CD4-positive, alpha-beta T cell treated with Interleukin-12 subunit alpha and Interleukin-12 subunit beta, for 1 hour (primary cell): ENCODE results near the gene HINT2.

Source experiments
- DNase-seq: peaks from one replicate; pipeline ENCODE4 v3.0.0-alpha.2; 2020

The HINT2 gene

DNA sequence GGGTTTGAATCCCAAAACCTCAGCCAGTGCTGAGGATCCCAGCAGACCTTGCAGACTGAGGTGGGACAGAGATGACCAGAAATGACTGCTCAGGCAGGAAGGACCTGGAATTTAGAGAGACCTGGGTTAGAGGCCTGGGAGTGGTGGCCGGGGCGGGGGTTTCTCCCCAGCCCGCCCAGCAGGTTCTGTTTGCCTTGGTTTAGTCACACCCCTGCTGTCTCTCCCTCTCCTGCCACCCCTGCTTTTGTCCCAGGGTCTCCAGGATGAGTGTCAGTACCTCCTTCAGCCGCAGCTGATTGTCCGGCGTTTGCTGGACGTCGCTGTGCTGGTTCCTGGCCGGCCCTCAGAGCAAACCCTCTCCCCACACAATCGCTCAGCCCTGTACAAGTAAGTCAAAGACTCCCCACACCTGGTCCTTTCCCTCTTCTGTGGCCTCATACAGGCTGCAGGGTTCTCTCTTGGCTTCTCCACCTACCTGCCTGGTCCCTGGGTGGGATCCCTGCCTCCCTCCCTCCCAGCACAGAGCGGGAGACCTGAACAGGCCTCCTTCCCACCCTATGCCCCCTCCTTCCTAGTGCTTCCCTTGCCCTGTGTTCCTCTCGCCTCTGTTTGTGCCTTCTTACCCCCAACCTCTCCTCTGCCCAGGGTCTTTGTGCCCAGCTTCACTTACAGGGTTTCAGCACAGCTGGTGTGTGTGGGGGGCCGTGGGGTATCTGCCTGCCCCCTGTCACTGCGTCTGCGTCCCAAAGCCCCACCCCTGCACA is 26.2 kb upstream of the HINT2 start:
- DNase-seq, result no peak

DNA sequence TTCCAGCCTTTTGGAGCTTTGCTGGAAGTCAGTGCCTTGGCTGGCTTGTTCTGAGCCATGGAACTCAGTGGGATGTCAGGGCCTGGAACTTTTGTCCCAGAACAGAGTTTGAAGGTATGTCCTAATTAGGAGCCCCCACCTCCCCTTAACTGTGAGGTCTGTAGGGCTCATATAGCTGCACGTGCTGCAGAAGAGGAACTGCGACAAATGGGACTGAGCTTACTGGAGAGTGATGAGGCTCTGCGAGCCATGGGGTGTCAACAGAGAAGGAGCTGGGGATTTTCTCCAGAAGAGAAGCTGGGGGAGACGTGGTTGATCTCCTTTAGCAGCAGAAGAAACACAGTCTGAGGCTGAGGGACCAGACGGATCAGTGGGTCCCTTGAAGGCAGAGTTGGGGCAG is 25.1 kb upstream of the HINT2 start:
- DNase-seq, result no peak

DNA sequence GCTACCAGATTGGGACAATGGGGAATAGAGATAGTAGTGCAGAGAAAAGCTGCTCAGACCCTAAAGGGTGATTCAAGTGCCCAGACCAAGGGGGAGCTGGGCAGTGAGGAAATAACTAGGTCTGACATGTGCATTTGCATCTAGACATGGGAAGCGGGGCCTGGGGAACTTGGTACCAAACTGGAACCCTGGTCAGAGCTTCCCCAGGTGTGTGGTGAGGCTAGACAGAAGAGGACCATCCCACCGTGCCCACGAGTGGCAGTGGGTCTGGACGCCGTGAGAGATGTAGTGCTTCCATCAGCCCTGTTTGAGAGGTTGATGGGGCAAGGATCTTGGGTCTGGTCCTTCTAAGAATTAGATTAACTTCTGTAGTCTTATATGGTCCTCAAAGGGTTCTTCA is 21.8 kb upstream of the HINT2 start:
- DNase-seq, result no peak

DNA sequence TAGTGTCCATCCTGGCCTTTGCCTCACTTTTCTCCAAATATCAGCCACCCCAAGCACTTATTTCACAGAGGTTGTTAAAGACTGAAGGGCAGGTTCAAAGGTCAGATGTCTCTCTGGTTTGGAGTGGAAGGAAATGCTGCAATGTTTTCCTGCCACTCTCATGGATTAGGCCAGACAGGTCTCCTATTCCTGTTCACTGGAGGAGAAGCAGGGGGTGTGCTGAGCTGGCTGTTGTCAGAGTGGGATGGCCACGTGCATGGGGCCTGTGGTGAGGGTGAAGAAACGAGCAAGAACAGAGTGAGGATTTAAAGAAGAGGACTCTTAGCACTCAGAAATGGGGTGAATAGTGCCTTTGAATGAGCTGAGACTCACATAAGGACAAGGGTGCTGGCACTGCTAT is 20.9 kb upstream of the HINT2 start:
- no peak for DNase-seq

DNA sequence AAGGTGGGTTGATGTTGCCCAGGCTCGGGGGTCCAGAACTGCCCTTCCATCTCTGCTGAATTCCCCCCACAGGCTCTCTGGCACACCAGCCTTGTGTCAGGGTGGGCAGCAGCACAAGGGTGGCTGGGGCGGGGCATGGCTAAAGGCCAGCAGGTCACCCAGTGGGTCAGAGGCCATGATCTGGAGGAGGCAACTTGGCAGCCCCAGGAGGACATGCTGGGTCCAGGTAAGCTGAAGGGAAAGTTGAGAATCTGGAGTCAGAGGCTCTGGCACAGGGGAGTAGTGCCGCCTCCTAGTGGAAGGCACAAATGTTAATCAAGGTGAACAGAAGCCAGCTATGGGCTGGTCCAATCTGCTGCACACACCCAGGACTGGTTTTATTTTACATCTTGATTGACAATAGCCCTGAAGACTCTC is 20.4 kb upstream of the HINT2 start:
- no peak for DNase-seq

DNA sequence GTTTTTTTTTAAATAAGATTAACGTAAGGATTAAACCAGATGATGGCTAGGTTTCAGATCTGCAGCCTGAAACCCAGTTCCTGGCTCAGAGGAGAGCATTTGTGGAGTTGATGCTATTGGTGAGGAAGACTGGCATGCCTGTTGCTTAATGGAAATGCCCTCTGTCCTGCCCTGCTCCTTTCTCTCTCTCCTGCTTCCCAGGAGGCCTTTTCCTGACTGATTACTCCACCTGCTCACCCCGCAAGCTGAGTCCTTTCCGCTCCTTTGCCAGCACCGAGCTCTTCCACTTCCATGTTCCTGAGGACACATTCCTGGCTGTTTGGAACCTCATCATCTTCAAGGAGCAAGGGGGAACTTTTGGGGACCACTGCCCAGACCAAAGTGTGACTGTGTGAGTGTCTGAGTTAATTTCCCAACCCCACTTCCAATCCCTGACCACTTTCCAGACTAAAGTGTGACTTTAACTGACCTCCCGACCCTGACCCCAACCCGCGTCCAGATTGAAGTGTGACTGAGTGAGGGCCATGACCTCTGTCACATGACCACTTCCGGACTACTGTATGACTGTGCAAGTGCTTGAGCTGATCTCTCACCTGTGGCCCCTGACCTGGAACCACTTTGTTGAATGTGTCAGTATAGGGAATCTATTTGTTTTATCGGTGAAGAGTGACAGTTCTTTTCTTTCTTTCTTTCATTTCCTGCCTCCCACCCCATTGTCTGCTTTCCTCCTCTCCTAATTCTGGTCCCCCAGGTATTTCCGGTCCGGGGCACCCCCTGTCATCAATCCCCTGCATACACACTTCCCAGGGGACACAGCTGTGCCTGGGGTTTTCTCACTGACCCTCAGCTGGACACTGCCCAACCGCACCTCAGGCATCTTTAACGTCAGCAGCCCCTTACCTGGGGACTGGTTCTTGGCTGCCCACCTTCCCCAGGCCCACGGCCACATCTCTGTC is 19.7 kb upstream of the HINT2 start:
- no peak for DNase-seq

DNA sequence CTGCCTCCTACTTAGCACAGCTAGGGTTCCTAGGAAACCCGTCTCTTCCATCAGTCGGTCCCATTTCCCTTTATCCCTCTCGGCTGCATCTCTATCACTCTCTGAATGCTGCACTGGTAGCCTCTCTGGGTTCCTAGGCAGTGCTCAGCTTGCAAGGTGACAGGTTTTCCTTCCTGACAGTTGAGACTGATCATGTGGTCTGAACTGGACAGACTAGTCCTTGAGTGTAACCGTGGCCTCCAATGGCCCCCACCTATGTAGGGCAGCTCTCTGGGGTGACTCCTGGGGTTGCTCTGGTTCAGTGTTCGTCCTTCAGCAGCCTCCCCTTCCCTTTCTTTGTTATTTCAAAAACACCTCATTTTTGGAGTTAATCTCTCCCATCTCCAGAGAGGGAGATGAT is 18.0 kb upstream of the HINT2 start:
- DNase-seq, result no peak

DNA sequence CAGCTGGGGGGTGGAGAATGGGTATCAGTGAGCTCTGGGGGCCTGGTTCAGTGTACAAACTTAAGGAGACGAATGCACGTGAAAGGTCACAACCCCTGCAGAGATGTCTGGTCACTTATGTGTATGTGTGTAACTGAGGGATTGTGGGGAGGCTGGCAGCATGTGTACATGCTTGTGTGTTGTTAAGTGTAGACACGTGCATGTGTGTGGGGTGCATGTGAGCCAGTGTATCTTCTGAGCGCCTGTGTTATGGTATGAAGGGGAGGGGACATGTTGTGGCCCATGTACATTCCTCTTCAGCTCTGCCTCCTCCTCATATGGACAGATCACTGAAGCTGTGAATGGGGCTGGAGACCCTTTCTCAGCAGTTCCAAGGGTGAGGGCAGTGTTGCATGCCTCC is 16.2 kb upstream of the HINT2 start:
- DNase-seq, result no peak

DNA sequence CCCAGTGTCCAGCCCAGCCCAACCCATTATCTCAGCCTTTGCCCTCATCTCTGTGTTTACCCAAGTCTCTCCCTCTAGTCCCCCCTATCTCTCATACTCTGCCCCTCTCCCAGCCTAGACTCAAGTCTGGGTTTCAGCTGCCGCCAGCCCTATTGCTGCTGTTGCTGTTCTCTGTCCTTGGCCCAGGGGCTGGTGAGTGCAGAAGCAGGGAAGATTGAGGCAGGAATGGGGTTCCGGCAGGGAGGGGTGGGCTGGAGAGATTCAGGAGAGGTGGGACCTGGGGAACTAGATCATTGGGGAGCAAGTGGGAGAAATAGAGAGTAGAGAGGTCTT is 14.9 kb upstream of the HINT2 start:
- DNase-seq, result no peak

DNA sequence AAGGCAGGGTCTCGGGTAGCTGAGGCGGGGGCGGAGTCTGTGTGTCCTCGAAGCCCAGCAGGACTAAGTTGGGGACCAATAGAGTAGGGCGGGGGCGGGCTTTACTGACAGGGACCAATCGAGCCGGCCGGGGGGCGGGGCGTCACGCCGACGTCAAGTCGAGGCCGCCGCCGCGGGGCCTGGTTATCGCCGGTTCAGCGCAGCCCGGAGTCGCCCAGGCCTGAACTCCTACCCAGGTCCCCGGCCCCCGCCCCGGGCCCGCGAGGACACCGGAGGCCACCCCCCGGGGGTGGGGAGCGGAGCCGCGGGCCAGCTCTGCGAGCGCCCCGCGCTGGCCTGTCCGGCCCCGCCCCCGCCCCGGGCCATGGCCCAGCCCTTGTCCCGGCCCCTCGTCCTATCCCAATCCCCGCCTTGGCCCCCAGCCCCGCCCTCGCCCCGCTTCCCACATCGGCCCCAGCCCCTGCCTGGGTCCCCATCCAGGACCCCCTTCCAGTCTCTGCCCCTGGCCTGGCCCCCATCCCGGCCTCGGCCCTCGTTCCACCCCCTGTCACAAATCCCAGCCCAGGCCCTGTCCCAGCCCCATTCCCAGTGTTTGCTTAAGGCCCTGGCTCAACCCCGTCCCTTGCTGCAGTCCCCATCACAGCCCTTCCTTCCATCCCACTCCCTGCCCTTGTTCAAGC is 14.4 kb upstream of the HINT2 start, which contains the start of gene TMEM8B:
Gene TMEM8B, plus strand, starts transcription at position 145 of the 680 bp plus-strand sequence. Its CDS starts 220 bp downstream, at position 365.
- peak; percentile 93 for DNase-seq

DNA sequence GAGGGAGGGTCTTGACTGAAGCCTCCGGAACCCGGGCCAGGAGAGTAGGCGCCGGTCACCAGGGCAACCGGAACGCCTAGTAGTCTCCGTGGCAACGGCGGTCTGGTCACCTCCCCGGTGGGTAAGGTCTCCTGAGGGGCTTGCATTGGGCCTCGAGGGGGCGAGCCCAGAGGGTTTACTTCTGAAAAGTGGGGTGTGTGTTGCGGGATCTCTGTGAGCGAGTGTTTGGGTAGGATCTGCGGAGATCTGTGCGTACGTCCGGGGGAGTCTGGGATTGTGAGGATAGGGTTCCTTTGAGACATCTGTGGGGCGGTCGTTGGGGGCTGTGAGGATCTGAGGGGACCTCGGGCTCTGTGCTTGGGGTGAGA is 13.9 kb upstream of the HINT2 start, which contains the start of gene FAM221B:
Gene FAM221B, minus strand, starts transcription at position 17 of the 368 bp plus-strand sequence. CDS start 2,571 bp downstream, outside the sequence.
- DNase-seq, result no peak

DNA sequence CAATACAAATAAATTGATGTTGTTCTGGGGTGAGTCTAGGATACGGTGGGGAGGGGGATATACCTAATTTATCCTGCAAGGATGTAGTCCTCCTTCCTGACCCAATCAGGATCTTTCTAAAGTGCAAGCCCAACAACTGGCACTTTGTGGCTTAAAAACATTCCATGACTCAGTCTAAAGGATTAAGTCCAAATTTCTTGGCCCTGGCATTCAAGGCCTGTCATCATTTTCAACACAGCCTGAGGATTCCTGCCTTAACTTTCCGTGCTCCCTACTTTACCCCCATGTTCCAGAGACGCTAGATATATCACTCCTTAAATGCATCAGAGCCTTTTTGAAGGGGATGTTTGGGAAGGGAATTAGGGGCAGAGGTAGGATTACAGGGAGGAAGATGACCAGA is 12.6 kb upstream of the HINT2 start:
- no peak for DNase-seq

DNA sequence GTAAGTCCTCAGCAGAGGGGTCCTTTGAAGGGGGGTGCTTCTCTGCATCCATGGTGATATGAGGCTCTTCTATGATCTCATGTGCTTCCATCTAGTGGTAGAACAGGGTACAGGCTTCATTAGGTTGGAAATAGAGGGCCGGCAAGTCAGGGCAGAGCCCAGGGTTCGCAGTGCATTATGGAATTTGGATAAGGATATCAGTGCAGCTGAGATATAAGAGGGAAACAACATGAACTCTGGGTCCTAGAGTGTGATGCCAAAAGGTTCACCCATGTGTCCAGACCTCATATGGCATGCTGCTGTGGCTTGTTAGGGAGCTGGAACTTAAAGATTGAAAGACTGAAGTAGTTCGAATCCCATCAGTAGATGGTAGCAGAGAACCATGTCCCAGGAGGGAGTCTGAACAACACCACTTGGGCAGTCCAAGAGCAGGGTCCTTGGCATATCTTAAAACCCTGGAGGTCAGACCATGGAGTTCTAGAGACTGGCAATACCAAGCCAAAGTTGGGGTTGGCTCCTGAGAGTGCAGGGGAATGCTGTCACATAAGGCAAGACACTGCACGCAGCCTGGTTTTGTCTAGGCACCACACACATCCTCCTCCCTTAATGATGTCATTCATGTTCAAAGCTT is 11.3 kb upstream of the HINT2 start:
- peak; percentile 67 for DNase-seq

DNA sequence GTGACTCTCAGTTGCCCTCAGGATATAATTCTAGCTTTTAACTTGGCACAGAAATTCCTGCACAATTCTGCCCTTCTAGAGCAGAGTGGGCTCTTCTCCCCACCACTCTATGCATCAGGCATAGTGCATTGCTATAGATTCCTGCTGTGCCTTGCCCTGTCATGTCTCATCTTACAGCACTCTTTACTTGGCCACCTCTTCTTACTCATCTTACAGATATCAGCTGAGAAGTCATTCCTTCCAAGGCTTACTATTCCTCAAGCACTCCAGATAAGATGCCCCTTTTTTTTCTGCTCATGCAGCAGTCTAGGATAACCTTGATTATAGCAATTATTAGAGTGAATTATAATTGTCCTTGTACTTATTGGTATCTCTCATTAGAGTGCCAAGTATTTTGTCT is 8.1 kb upstream of the HINT2 start:
- DNase-seq, result no peak

DNA sequence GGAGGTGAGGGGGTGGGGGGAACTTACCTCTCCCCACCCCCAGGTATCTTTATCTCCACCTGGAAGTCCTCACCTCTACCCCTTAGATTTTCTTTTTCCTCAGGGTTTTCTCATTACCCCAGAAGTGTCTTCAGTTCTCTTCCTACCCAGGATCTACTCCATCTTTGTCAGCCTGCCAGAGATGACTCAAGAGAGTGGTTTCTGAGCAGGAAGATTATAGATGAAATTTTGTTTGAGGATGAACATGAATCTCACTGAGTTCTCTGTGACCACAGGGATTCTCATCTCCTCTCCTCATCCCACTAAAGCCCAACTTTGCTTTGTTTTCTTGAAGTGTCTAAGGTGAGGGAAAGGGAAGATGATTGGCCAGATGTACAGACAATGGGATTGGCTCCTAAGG is 5.2 kb upstream of the HINT2 start:
- no peak for DNase-seq

DNA sequence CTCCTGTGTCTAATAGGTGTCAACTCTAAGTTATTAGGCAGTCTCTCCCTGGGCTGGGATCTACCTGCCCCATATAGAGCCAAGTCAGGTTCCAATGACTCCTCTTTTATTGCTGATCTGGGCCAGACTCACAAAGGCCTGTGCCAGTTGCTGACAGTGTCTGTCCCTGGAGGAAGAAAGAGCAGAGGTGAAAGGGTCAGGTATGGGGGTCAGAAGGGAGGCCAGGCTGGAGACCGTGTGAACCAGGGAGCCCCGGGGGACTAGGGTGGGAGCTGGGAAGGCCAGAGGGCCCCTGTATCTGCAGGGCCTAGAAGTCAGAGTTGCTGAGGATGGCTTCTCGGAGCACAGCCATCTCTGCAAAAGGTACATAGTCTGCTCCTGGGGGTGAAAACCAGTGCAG is 3.5 kb upstream of the HINT2 start:
- no peak for DNase-seq

DNA sequence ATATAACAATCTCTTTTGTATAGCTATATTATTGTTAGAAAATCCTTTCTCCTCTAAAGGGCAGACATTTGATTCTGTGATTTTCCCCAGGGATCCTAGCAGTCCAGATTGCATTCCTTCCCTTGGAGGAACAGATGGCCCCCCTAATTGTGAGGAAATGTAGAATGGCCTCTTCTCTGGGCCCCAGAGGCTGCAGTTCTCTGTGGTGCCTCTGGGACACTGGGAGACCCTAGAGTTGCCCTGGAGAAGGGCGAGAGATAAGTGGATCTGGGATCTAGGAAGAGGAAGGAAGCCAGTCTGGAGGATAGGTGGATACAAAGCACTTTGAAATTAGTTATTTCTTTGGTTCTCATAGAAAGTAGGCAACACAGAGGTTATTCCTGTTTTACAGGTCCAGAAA is 1.9 kb upstream of the HINT2 start:
- no peak for DNase-seq

DNA sequence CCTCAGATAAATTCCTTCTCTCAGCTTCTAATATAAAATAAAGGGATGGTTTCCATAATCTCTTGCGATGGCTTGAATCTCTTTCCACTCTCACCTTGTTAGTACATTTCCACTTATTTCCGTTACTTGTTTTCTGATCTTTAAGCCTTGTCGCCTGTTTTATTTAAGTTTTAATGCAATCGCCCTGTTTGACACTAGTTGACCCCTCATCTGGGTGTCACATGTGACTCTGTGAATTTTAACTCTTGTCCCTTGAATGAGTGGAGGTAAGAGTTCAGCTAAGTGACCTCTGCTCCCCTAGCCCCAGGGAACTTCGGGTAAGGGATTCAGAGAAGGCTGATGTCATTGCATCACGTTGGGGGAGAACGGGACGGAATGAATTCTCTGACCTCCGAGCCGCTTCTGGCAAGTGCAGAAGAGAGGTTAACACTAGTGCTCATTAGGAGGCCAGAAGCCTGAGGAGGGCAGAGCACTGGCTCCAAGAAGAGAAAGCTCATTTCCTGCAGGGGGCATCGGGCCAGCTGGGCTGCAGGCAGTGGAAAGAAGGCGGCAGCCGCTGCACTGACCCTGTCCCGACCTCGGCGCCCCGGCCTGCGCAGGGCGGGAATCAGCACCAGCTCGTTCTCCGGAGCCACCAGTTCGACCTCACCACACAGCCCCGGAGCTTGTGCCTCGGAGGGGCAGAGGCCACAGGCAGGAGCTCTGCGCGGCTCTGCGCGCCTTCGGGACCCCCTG is 569 bp downstream of the HINT2 start:
- DNase-seq, result peak; percentile 35

DNA sequence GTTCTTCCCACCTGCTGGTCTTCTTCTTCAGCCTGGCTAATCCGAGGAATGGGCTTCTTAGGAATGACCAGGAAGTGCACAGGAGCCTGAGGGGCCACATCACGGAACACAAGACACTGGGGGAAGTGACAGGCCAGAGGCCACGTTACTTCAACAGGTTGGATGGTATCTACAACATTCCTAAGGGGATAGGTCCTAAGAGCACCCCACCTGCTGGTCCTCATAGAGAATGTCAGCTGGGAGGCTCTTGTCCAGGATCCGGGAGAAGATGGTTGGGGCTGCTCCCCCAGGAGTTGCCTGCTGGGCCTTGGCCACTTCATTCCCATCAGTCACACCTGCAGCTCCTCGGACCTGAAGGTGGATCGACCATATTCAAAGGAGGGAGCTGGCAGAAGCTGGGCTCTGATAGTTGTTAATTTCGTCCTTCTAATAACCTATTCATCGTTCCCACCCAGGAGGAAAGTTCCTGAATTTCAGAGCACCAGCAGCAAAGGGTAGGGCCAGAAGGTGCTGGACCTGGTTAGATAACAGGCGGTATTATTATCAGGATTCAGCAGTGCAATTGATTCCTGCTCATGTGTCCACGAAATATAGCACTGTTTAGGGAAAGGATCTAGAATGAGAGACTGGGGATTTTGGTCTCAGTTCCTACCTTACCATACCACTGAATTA is 1.3 kb downstream of the HINT2 start:
- no peak for DNase-seq

DNA sequence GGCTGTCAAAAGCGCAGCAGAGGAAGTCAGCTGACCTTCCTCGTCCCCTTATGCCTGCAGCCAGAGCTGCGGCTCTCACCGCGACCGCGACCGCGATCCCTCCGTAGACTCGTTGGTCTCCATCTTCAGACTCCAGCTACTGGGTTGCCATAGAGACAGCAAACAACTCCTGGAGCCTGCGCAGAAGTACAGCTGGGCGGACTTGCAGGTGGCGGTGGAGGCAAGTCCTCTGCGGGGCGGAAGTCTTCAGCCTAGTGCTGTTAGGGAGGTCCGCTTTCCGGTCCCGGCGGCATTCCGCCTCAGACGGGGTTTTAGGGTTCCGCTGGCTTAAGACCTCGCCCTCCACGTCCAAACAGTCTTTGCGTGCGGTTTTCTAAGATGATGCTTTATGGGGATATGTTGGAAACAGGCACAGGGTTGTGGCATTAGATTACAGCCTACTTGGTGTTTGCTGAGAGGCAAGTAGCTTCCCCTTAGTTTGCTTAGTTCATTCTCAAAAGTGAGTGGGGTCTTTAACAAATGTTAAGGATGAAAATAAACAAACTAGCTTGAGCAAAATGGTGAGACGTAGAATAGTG is 2.7 kb downstream of the HINT2 start, which contains the start of gene SPAG8:
Gene SPAG8, minus strand, starts transcription at position 238 of the 578 bp plus-strand sequence. Its CDS starts 115 bp downstream, at position 123.
- peak; percentile 98 for DNase-seq

DNA sequence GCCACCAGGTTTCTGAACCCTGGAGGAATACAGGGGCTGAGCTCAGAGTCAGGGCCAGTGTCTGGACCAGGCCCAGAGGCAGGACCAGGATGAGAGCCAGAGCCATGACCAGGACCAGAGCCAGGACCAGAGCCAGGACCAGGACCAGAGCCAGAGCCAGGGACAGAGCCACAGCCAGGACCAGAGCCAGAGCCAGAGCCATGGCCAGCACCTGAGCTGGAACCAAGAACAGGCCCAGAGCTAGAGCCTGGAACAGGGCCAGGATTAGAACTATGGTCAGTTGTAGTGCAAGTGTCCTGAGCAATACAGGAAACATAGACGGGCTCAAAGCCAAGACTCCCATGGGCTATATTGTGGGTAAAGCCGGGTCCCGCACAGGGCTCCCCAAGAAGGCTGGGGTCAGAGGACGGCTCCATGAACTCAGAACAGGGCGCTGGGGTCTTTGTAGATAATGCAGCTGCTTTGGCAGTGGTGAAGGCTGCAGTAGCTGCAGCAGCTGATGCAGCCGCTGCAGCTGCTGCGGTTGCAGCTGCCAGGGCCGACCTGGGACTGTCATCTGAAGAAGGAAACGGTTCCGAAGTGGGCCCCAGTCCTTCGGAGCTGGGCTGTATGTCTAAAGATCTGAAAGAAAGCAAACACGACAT is 3.3 kb downstream of the HINT2 start:
- no peak for DNase-seq
